Bronchial epithelial cell (primary cell): ENCODE data around the gene PCDHB11. TPM values are rescaled to one million over a fixed set of nuclear protein-coding genes. Genes with fewer than 3 reads are reported as not detected.
"Not testable (repeated sequence)": the region's sequence is repeated elsewhere in the genome, so short reads cannot be mapped to it uniquely, and the experiment has no call there.

Source experiments
- DNase-seq: peaks from one replicate; pipeline ENCODE4 v3.0.0-alpha.2; 2010; ENCODE audit warnings: low read depth
- FAIRE-seq: peaks from 2 replicates; lab custom pipeline; 2011; peaks lifted over from hg19 to GRCh38; lab: Jason Lieb, UNC
- H3K27me3 ChIP-seq: 2 replicates; pipeline ENCODE4 v1.5.1; 2011; ENCODE audit warnings: low read length; ENCODE audit not compliant: control insufficient read depth, insufficient read depth
- H3K36me3 ChIP-seq: 2 replicates; pipeline ENCODE4 v1.5.1; 2011; ENCODE audit warnings: low read length; ENCODE audit not compliant: control insufficient read depth, insufficient read depth
- H3K4me3 ChIP-seq: 2 replicates; pipeline ENCODE4 v1.5.1; 2011; ENCODE audit warnings: mild to moderate bottlenecking, low read depth, low read length, control low read depth
- CTCF ChIP-seq: IDR thresholded peaks from 2 replicates; pipeline ENCODE4 v1.5.1; 2011; ENCODE audit warnings: mild to moderate bottlenecking, moderate library complexity, low read length, control low read depth, inconsistent platforms; ENCODE audit not compliant: insufficient read depth, severe bottlenecking
- total RNA-seq: library from RNA; depleted of rRNA; stranded (reverse); fragments of >200 nt; gene quantifications from 2 replicates; pipeline ENCODE4 v1.2.1, GENCODE V29; 2014

Gene PCDHB11
- total RNA-seq, 1 donor from 2014 or later: under 0.01 TPM

- H3K27me3 ChIP-seq: no peaks in the 10 kb centered on the region
- FAIRE-seq: no peak
- no peak for TF ChIP-seq CTCF
- no peaks in the 10 kb centered on the region for H3K36me3 ChIP-seq
- H3K4me3 ChIP-seq: no peak overlapping the region
- DNase-seq: no peak
Measured at GRCh38 chr5:141180313-141180712, 19.1 kb upstream of the PCDHB11 start.

- FAIRE-seq (no peak), DNase-seq (no peak)
- TF ChIP-seq CTCF: peak; percentile 11
- no peaks in the 10 kb centered on the region for H3K27me3 ChIP-seq
- H3K36me3 ChIP-seq: no peaks in the 10 kb centered on the region
- H3K4me3 ChIP-seq: no peak within 1 kb of the TSS
Measured at GRCh38 chr5:141182248-141182647, 17.2 kb upstream of the PCDHB11 start, which contains the start of gene PCDHB16. Gene PCDHB16, plus strand, starts transcription at chr5:141182387. Its CDS starts 173 bp downstream, at chr5:141182560.

GRCh38 chr5:141184117-141184855, 15.1 kb upstream of the PCDHB11 start:
- not testable (repeated sequence) for H3K4me3 ChIP-seq, FAIRE-seq, H3K36me3 ChIP-seq, H3K27me3 ChIP-seq, DNase-seq

GRCh38 chr5:141186897-141187512, 12.4 kb upstream of the PCDHB11 start, which contains the start of gene PCDHB9:
Gene PCDHB9, plus strand, starts transcription at chr5:141187161. Its CDS starts 158 bp downstream, at chr5:141187319.
- Histone ChIP-seq H3K27me3 (no peaks in the 10 kb centered on the region), H3K4me3 (no peak within 1 kb of the TSS), H3K36me3 (no peaks in the 10 kb centered on the region)
- DNase-seq (no peak), FAIRE-seq (no peak)
- peak; percentile 13 for TF ChIP-seq CTCF

GRCh38 chr5:141188682-141189081, 10.7 kb upstream of the PCDHB11 start:
- not testable (repeated sequence) for H3K27me3 ChIP-seq, H3K4me3 ChIP-seq, FAIRE-seq, H3K36me3 ChIP-seq, DNase-seq

GRCh38 chr5:141189131-141189530, 10.3 kb upstream of the PCDHB11 start:
- DNase-seq, H3K27me3 ChIP-seq, H3K4me3 ChIP-seq, FAIRE-seq, H3K36me3 ChIP-seq: not testable (repeated sequence)

GRCh38 chr5:141192110-141192725, 7.2 kb upstream of the PCDHB11 start, which contains the start of gene PCDHB10:
Gene PCDHB10, plus strand, starts transcription at chr5:141192353. Its CDS starts 200 bp downstream, at chr5:141192553.
- DNase-seq (peak; percentile 12), FAIRE-seq (no peak)
- no peak within 1 kb of the TSS for H3K4me3 ChIP-seq
- H3K27me3 ChIP-seq: no peaks in the 10 kb centered on the region
- H3K36me3 ChIP-seq: no peaks in the 10 kb centered on the region
- TF ChIP-seq CTCF: peak; percentile 31

GRCh38 chr5:141194332-141194731, 5.1 kb upstream of the PCDHB11 start:
- not testable (repeated sequence) for FAIRE-seq, H3K36me3 ChIP-seq, DNase-seq, H3K27me3 ChIP-seq, H3K4me3 ChIP-seq
